HL-60 (cell line): ENCODE measurements around the gene DDX24.

ENCODE experiments used
- DNase-seq, 2 experiments: peaks; one replicate each; pipeline ENCODE4 v3.0.0-alpha.2; 2010 to 2020; ENCODE audit warnings: low read depth in 1 of 2, low spot score in 1 of 2
- H3K27ac ChIP-seq: fragments of 250-450 bp; sonication (Bioruptor Pico); replicated peaks from 2 replicates; pipeline ENCODE4 v1.5.1; 2020; ENCODE audit warnings: mild to moderate bottlenecking, moderate library complexity
- H3K27me3 ChIP-seq: fragments of 250-450 bp; sonication (Bioruptor Pico); 2 replicates; pipeline ENCODE4 v1.5.1; 2021; ENCODE audit warnings: mild to moderate bottlenecking, moderate library complexity; ENCODE audit not compliant: insufficient read depth, poor library complexity, severe bottlenecking
- H3K4me3 ChIP-seq: replicated peaks from 2 replicates; pipeline ENCODE4 v1.5.1; 2011; ENCODE audit warnings: mild to moderate bottlenecking, control low read depth, low read length; ENCODE audit not compliant: insufficient read depth
- CTCF ChIP-seq: IDR thresholded peaks from one replicate; pipeline ENCODE4 v1.5.1; 2011; ENCODE audit warnings: low read length, control low read depth, inconsistent platforms; ENCODE audit not compliant: insufficient read depth
- GABPA ChIP-seq: IDR thresholded peaks from 2 replicates; pipeline ENCODE4 v1.6.1; 2012; ENCODE audit warnings: low read depth
- POLR2AphosphoS5 ChIP-seq: IDR thresholded peaks from 2 replicates; pipeline ENCODE4 v1.6.1; 2012; ENCODE audit warnings: low read depth
- REST ChIP-seq: IDR thresholded peaks from 2 replicates; pipeline ENCODE4 v1.6.1; 2012; ENCODE audit warnings: low read depth; ENCODE audit not compliant: insufficient replicate concordance
- SPI1 ChIP-seq: IDR thresholded peaks from 2 replicates; pipeline ENCODE4 v1.6.1; 2012; ENCODE audit warnings: low read depth, mild to moderate bottlenecking, borderline replicate concordance

Gene DDX24

GRCh38 chr14:93999573-93999972 lies 81.4 kb downstream of the DDX24 start:
- DNase-seq: no peak
- H3K27ac ChIP-seq: no peak overlapping the region
- H3K27me3 ChIP-seq: peaks cover 4% of the 10 kb centered on the region
- no peak overlapping the region for H3K4me3 ChIP-seq
- TF ChIP-seq GABPA (no peak), SPI1 (no peak), CTCF (no peak), POLR2AphosphoS5 (no peak), REST (no peak)

- H3K27ac ChIP-seq: no peak overlapping the region
- H3K4me3 ChIP-seq: no peak overlapping the region
- no peak for DNase-seq
- H3K27me3 ChIP-seq: peaks cover 6% of the 10 kb centered on the region
- TF ChIP-seq REST (no peak), CTCF (no peak), POLR2AphosphoS5 (no peak), SPI1 (no peak), GABPA (no peak)
These were observed 82.1 kb downstream of the DDX24 start for GRCh38 chr14:93998871-93999403.
